Fibroblast of lung (primary cell): ENCODE results near the gene NRCAM. TPM values are rescaled to one million over a fixed set of nuclear protein-coding genes. Genes with fewer than 3 reads are reported as not detected.

Source experiments
- DNase-seq, 2 donors: peaks; one replicate each; pipeline versions ENCODE4 v3.0.0 to v3.0.0-alpha.2; 2010; ENCODE audit warnings: low read depth in 2 of 2
- H2AFZ ChIP-seq: 2 replicates; pipeline ENCODE4 v1.5.1; 2012; ENCODE audit warnings: low read length, control low read depth, inconsistent platforms
- H3K27ac ChIP-seq: 2 replicates; pipeline ENCODE4 v1.5.1; 2011; ENCODE audit warnings: low read length, control low read depth; ENCODE audit not compliant: insufficient read depth
- H3K27me3 ChIP-seq: 2 replicates; pipeline ENCODE4 v1.5.1; 2011; ENCODE audit warnings: mild to moderate bottlenecking, low read length; ENCODE audit not compliant: control insufficient read depth, insufficient read depth
- H3K36me3 ChIP-seq: 2 replicates; pipeline ENCODE4 v1.5.1; 2011; ENCODE audit warnings: low read length; ENCODE audit not compliant: control insufficient read depth, insufficient read depth
- H3K4me1 ChIP-seq: 2 replicates; pipeline ENCODE4 v1.5.1; 2011; ENCODE audit warnings: low read length; ENCODE audit not compliant: control insufficient read depth, insufficient read depth; ENCODE audit errors: extremely low read depth
- H3K4me2 ChIP-seq: 2 replicates; pipeline ENCODE4 v1.5.1; 2011; ENCODE audit warnings: low read length, control low read depth; ENCODE audit not compliant: insufficient read depth; ENCODE audit errors: extremely low read depth
- H3K4me3 ChIP-seq, 4 experiments: fragments of 200-600 bp in 1 of 4; sonication (generic) in 1 of 4; replicated peaks in 1 of 4; 2 replicates each; pipeline ENCODE4 v1.5.1; 2011 to 2016; ENCODE audit warnings: low read length in 4 of 4, low read depth in 3 of 4, mild to moderate bottlenecking in 3 of 4, control low read depth in 2 of 4, inconsistent platforms in 1 of 4, mixed read lengths in 1 of 4; ENCODE audit not compliant: insufficient read depth in 1 of 4; ENCODE audit errors: control extremely low read depth in 1 of 4
- H3K79me2 ChIP-seq: 2 replicates; pipeline ENCODE4 v1.5.1; 2012; ENCODE audit warnings: mild to moderate bottlenecking, low read length, inconsistent platforms; ENCODE audit not compliant: control insufficient read depth, insufficient read depth
- H3K9ac ChIP-seq: 2 replicates; pipeline ENCODE4 v1.5.1; 2011; ENCODE audit warnings: mild to moderate bottlenecking, low read length, control low read depth; ENCODE audit not compliant: insufficient read depth
- H3K9me3 ChIP-seq: 2 replicates; pipeline ENCODE4 v1.5.1; 2012; ENCODE audit warnings: low read depth, low read length; ENCODE audit not compliant: control insufficient read depth, insufficient read depth
- H4K20me1 ChIP-seq: 2 replicates; pipeline ENCODE4 v1.5.1; 2011; ENCODE audit warnings: low read length; ENCODE audit not compliant: control insufficient read depth, insufficient read depth; ENCODE audit errors: extremely low read depth
- EZH2 ChIP-seq: IDR thresholded peaks from 2 replicates; pipeline ENCODE4 v1.5.1; 2012; ENCODE audit warnings: low read length, control low read depth, mild to moderate bottlenecking; ENCODE audit errors: missing control alignments
- polyA plus RNA-seq, 2 donors: library from polyadenylated mRNA; depleted of rRNA in 1 of 2; stranded (reverse) in 1 of 2; unstranded in 1 of 2; fragments of >200 nt; gene quantifications; 2 replicates each; pipeline ENCODE4 v1.2.1, GENCODE V29; 2011 to 2012; ENCODE audit warnings: missing spikeins in 1 of 2
- total RNA-seq: library from RNA; depleted of rRNA; stranded (reverse); fragments of >200 nt; gene quantifications from 2 replicates; pipeline ENCODE4 v1.2.1, GENCODE V29; 2014
- TF ChIP-seq, protein P1 (sequence below), 2 donors: IDR thresholded peaks in 1 of 2; conservative IDR thresholded peaks in 1 of 2; 1 replicate in 1 of 2; 2 replicates in 1 of 2; pipeline ENCODE4 v1.5.1; 2011 to 2012; ENCODE audit warnings: low read length in 2 of 2, control low read depth in 1 of 2, inconsistent platforms in 1 of 2, low read depth in 1 of 2, mild to moderate bottlenecking in 1 of 2

The NRCAM gene
- total and polyA plus RNA-seq, 2 donors (not counting 1 experiment from before 2014, with no cell fraction given), result 2.1 to 2.2 TPM

DNA sequence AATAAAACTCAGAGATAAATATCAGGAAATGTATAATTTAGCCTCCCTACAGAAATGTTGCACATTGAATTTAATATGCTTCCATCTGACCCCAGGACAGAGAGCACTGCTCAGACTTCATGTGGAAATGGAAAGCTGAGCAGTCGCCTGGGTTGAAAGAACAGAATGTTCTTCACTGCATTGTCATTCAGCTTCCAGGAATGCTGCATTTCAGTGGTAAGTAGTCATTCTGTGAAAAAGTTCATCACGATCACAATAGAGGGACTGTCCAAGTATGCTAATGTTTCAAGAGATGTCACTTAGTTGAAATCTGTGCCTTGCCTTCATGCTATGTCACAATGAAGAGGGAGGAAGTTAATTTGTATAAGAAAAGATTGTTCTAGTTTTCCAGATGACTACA is 147.3 kb downstream of the NRCAM start:
- Histone ChIP-seq H3K9me3 (no peaks in the 10 kb centered on the region), H3K36me3 (no peaks in the 10 kb centered on the region), H3K4me1 (no peaks in the 10 kb centered on the region), H4K20me1 (no peaks in the 10 kb centered on the region), H3K27me3 (no peaks in the 10 kb centered on the region), H3K27ac (no peak overlapping the region), H3K9ac (no peak overlapping the region), H3K4me2 (no peak overlapping the region), H3K79me2 (no peaks in the 10 kb centered on the region), H3K4me3 (no peak overlapping the region), H2AFZ (no peak overlapping the region)
- peak; percentile 73 to 74 for DNase-seq
- TF ChIP-seq, protein P1, sequence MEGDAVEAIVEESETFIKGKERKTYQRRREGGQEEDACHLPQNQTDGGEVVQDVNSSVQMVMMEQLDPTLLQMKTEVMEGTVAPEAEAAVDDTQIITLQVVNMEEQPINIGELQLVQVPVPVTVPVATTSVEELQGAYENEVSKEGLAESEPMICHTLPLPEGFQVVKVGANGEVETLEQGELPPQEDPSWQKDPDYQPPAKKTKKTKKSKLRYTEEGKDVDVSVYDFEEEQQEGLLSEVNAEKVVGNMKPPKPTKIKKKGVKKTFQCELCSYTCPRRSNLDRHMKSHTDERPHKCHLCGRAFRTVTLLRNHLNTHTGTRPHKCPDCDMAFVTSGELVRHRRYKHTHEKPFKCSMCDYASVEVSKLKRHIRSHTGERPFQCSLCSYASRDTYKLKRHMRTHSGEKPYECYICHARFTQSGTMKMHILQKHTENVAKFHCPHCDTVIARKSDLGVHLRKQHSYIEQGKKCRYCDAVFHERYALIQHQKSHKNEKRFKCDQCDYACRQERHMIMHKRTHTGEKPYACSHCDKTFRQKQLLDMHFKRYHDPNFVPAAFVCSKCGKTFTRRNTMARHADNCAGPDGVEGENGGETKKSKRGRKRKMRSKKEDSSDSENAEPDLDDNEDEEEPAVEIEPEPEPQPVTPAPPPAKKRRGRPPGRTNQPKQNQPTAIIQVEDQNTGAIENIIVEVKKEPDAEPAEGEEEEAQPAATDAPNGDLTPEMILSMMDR (conservative IDR thresholded peaks at IDR 0.05 in 1 of 2, IDR thresholded peaks at IDR 0.05 in 1 of 2; ENCODE audit: low read depth in 1 of 2, low read length in 2 of 2), result no peak
- no peak for TF ChIP-seq EZH2

DNA sequence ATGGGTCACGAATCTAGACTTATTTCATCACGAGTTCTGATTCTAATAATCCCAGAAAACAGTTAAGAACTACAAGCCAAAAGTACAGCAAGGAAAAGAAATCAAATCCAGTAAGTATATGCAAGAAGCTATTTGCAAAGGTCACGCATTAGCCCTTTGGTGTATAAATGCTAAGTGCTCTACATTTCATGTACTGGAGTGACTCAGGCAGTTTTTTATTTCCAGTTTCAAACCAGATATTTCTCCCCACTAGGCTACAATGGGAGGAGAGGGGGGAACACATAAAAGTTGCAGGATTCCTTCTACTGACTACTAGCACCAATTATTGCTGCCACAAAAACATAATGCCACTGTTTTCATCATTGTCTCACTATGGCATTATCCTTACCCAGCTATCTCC is 148.0 kb downstream of the NRCAM start:
- TF ChIP-seq, protein P1 (conservative IDR thresholded peaks at IDR 0.05 in 1 of 2, IDR thresholded peaks at IDR 0.05 in 1 of 2; ENCODE audit: low read depth in 1 of 2, low read length in 2 of 2), result no peak
- no peak for TF ChIP-seq EZH2
- H3K4me3 ChIP-seq, result no peak overlapping the region
- H3K4me2 ChIP-seq, result no peak overlapping the region
- no peak overlapping the region for H2AFZ ChIP-seq
- H3K36me3 ChIP-seq, result no peaks in the 10 kb centered on the region
- H3K27me3 ChIP-seq, result no peaks in the 10 kb centered on the region
- DNase-seq, result peak; percentile 40 to 73
- no peaks in the 10 kb centered on the region for H3K79me2 ChIP-seq
- H3K9me3 ChIP-seq, result no peaks in the 10 kb centered on the region
- no peak overlapping the region for H3K9ac ChIP-seq
- H3K27ac ChIP-seq, result no peak overlapping the region
- H4K20me1 ChIP-seq, result no peaks in the 10 kb centered on the region
- H3K4me1 ChIP-seq, result no peaks in the 10 kb centered on the region

DNA sequence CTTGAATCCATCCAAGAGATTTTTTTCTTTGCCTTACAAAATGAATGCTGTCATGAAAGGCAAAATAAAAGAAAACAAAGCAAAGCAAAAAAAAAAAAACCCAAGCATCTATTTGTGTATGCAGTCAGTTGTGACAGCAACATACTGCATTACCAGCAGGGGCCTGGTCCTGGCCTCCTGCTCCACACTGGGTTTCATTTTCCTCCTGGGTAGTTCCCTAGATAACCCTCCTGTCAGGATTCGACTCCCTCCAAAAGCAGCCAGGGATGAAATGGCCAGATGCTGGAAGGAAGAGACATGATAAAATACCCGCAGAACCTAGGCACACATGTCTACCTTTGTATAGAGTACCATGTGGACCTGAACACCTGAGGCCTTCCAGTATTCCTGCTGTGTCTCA is 148.6 kb downstream of the NRCAM start:
- Histone ChIP-seq H3K4me2 (no peak overlapping the region), H3K27ac (no peak overlapping the region), H3K4me3 (no peak overlapping the region), H3K9ac (no peak overlapping the region), H3K27me3 (no peaks in the 10 kb centered on the region), H3K79me2 (no peaks in the 10 kb centered on the region), H3K4me1 (no peaks in the 10 kb centered on the region), H2AFZ (no peak overlapping the region), H3K9me3 (no peaks in the 10 kb centered on the region), H4K20me1 (no peaks in the 10 kb centered on the region), H3K36me3 (no peaks in the 10 kb centered on the region)
- no peak for DNase-seq
- no peak for TF ChIP-seq EZH2
- TF ChIP-seq, protein P1 (conservative IDR thresholded peaks at IDR 0.05 in 1 of 2, IDR thresholded peaks at IDR 0.05 in 1 of 2; ENCODE audit: low read depth in 1 of 2, low read length in 2 of 2), result peak in 1 of 2 donors; percentile 11
